ENCODE data around the gene FBN2.

- TF ChIP-seq, protein P1, sequence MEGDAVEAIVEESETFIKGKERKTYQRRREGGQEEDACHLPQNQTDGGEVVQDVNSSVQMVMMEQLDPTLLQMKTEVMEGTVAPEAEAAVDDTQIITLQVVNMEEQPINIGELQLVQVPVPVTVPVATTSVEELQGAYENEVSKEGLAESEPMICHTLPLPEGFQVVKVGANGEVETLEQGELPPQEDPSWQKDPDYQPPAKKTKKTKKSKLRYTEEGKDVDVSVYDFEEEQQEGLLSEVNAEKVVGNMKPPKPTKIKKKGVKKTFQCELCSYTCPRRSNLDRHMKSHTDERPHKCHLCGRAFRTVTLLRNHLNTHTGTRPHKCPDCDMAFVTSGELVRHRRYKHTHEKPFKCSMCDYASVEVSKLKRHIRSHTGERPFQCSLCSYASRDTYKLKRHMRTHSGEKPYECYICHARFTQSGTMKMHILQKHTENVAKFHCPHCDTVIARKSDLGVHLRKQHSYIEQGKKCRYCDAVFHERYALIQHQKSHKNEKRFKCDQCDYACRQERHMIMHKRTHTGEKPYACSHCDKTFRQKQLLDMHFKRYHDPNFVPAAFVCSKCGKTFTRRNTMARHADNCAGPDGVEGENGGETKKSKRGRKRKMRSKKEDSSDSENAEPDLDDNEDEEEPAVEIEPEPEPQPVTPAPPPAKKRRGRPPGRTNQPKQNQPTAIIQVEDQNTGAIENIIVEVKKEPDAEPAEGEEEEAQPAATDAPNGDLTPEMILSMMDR (conservative IDR thresholded peaks at IDR 0.05; ENCODE audit: low read depth, low read length): no peak
- TF ChIP-seq RAD21 (IDR thresholded peaks at IDR 0.05; ENCODE audit: low read length) (no peak), POLR2A (IDR thresholded peaks at IDR 0.05; ENCODE audit: low read depth, low read length) (no peak), RCOR1 (IDR thresholded peaks at IDR 0.05; ENCODE audit: insufficient replicate concordance, low read length) (no peak), CEBPB (IDR thresholded peaks at IDR 0.05; ENCODE audit: low read depth, low read length) (no peak), SMC3 (IDR thresholded peaks at IDR 0.05; ENCODE audit: low read depth, low read length) (no peak), MAFK (IDR thresholded peaks at IDR 0.05; ENCODE audit: low read depth, low read length) (peak; percentile 75), MXI1 (IDR thresholded peaks at IDR 0.05; ENCODE audit: borderline replicate concordance, low read depth, low read length) (no peak), MAZ (IDR thresholded peaks at IDR 0.05; ENCODE audit: borderline replicate concordance, low read depth, low read length) (no peak), RFX5 (IDR thresholded peaks at IDR 0.05; ENCODE audit: low read depth, low read length) (no peak), FOS (IDR thresholded peaks at IDR 0.05; ENCODE audit: low read depth, low read length) (no peak), BHLHE40 (IDR thresholded peaks at IDR 0.05; ENCODE audit: low read depth, low read length) (no peak), CHD1 (IDR thresholded peaks at IDR 0.05; ENCODE audit: low read depth, low read length) (no peak)
- TF ChIP-seq, protein P2, sequence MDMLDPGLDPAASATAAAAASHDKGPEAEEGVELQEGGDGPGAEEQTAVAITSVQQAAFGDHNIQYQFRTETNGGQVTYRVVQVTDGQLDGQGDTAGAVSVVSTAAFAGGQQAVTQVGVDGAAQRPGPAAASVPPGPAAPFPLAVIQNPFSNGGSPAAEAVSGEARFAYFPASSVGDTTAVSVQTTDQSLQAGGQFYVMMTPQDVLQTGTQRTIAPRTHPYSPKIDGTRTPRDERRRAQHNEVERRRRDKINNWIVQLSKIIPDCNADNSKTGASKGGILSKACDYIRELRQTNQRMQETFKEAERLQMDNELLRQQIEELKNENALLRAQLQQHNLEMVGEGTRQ (IDR thresholded peaks at IDR 0.05; ENCODE audit: low read depth, low read length): no peak
Observed at GRCh38 chr5:128506643-128507042, 31.4 kb downstream of the FBN2 start.
